Measurements from ENCODE around the gene OR5D18. TPM values are rescaled to one million over a fixed set of nuclear protein-coding genes. Genes with fewer than 3 reads are reported as not detected.

OR5D18 gene
- not detected in 5 replicates for total RNA-seq (2022; extraction: Qiagen RNA extraction; ENCODE audit: low read depth)

GRCh38 chr11:55819330-55819729 is at the start of gene OR5D18:
Gene OR5D18 (plus strand): TSS chr11:55819630. CDS start chr11:55819630, 0 bp downstream.

GRCh38 chr11:55773138-55773537 is 46.3 kb upstream of the OR5D18 start, which contains the start of gene OR5D13:
Gene OR5D13 (plus strand): TSS chr11:55773438. CDS start chr11:55773438, 0 bp downstream.

GRCh38 chr11:55795256-55795655 is 24.2 kb upstream of the OR5D18 start, which contains the start of gene OR5D14:
Gene OR5D14 (plus strand): TSS chr11:55795556. CDS start chr11:55795556, 0 bp downstream.

GRCh38 chr11:55811067-55811466 is 8.4 kb upstream of the OR5D18 start, which contains the start of gene OR5L1:
Gene OR5L1 (plus strand): TSS chr11:55811367. CDS start chr11:55811467, 100 bp downstream.

GRCh38 chr11:55826919-55827318 is 7.5 kb downstream of the OR5D18 start, which contains the start of gene OR5L2:
Gene OR5L2 (plus strand): TSS chr11:55827219. CDS start chr11:55827219, 0 bp downstream.

GRCh38 chr11:55838452-55838851 is 19.0 kb downstream of the OR5D18 start, which contains the start of gene OR5D16:
Gene OR5D16 (plus strand): TSS chr11:55838752. CDS start chr11:55838752, 0 bp downstream.

Other genes starting within 250 kb of the OR5D18 start
- gene OR4C16, start 247.5 kb upstream of the OR5D18 start, total RNA-seq (2022; extraction: Qiagen RNA extraction; ENCODE audit: low read depth) = not detected in 5 replicates
- gene OR4C11, start 212.0 kb upstream of the OR5D18 start, total RNA-seq (2022; extraction: Qiagen RNA extraction; ENCODE audit: low read depth) = not detected in 5 replicates
- not detected in 5 replicates for gene OR4P4, start 184.5 kb upstream of the OR5D18 start, total RNA-seq (2022; extraction: Qiagen RNA extraction; ENCODE audit: low read depth)
- not detected in 5 replicates for gene OR4S2, start 171.3 kb upstream of the OR5D18 start, total RNA-seq (2022; extraction: Qiagen RNA extraction; ENCODE audit: low read depth)
- not detected in 5 replicates for gene OR4C6, start 157.4 kb upstream of the OR5D18 start, total RNA-seq (2022; extraction: Qiagen RNA extraction; ENCODE audit: low read depth)
- not detected in 5 replicates for gene OR5D13, start 46.2 kb upstream of the OR5D18 start, total RNA-seq (2022; extraction: Qiagen RNA extraction; ENCODE audit: low read depth)
- not detected in 5 replicates for gene OR5D14, start 24.1 kb upstream of the OR5D18 start, total RNA-seq (2022; extraction: Qiagen RNA extraction; ENCODE audit: low read depth)
- not detected in 5 replicates for gene OR5L1, start 8.3 kb upstream of the OR5D18 start, total RNA-seq (2022; extraction: Qiagen RNA extraction; ENCODE audit: low read depth)
- gene OR5L2, start 7.6 kb downstream of the OR5D18 start, total RNA-seq (2022; extraction: Qiagen RNA extraction; ENCODE audit: low read depth) = not detected in 5 replicates
- not detected in 5 replicates for gene OR5D16, start 19.1 kb downstream of the OR5D18 start, total RNA-seq (2022; extraction: Qiagen RNA extraction; ENCODE audit: low read depth)
- not detected in 5 replicates for gene TRIM51, start 63.7 kb downstream of the OR5D18 start, total RNA-seq (2022; extraction: Qiagen RNA extraction; ENCODE audit: low read depth)
- not detected in 5 replicates for gene OR5W2, start 95.0 kb downstream of the OR5D18 start, total RNA-seq (2022; extraction: Qiagen RNA extraction; ENCODE audit: low read depth)
- not detected in 5 replicates for gene OR5I1, start 116.8 kb downstream of the OR5D18 start, total RNA-seq (2022; extraction: Qiagen RNA extraction; ENCODE audit: low read depth)
- not detected in 5 replicates for gene OR10AG1, start 150.3 kb downstream of the OR5D18 start, total RNA-seq (2022; extraction: Qiagen RNA extraction; ENCODE audit: low read depth)
- not detected in 5 replicates for gene OR5F1, start 175.0 kb downstream of the OR5D18 start, total RNA-seq (2022; extraction: Qiagen RNA extraction; ENCODE audit: low read depth)
- gene OR5AS1, start 208.0 kb downstream of the OR5D18 start, total RNA-seq (2022; extraction: Qiagen RNA extraction; ENCODE audit: low read depth) = not detected in 5 replicates